ENCODE results near the gene GAS7.

The GAS7 gene

GRCh38 chr17:10119203-10120108 is 79.0 kb downstream of the GAS7 start:
- peak; percentile 58 for ATAC-seq
- Mint-ChIP-seq H3K27me3 (peaks cover 9% of the 10 kb centered on the region), H3K36me3 (no peaks in the 10 kb centered on the region), H3K9me3 (peaks cover 2% of the 10 kb centered on the region), H3K4me1 (peaks cover 53% of the 10 kb centered on the region), H3K27ac (peak overlapping the region; percentile 61), H3K4me3 (no peak overlapping the region)

DNA sequence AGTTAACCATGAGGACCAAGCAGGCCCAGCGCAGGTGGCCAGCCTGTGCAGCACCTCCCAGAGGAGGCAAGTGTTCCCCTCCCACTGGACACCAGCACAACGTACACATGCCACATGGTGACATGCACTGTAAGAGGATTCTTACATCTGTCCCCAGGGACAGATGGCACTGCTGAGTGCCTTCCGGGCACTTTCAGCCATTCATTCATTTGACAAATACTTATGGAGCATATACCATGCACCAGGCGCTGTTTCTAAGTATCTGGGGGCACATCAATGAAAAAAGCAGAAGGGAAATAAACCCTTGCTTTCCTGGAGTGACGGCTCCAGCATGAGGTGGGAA is 79.6 kb downstream of the GAS7 start:
- peaks cover 2% of the 10 kb centered on the region for H3K9me3 Mint-ChIP-seq
- no peak for ATAC-seq
- peaks cover 59% of the 10 kb centered on the region for H3K4me1 Mint-ChIP-seq
- peak overlapping the region; percentile 61 for H3K27ac Mint-ChIP-seq
- peak overlapping the region; percentile 14 for H3K4me3 Mint-ChIP-seq
- no peaks in the 10 kb centered on the region for H3K36me3 Mint-ChIP-seq
- peaks cover 9% of the 10 kb centered on the region for H3K27me3 Mint-ChIP-seq

- ATAC-seq: no peak
- no peaks in the 10 kb centered on the region for H3K36me3 Mint-ChIP-seq
- H3K9me3 Mint-ChIP-seq: peaks cover 2% of the 10 kb centered on the region
- H3K4me3 Mint-ChIP-seq: no peak overlapping the region
- peaks cover 59% of the 10 kb centered on the region for H3K4me1 Mint-ChIP-seq
- H3K27me3 Mint-ChIP-seq: peaks cover 9% of the 10 kb centered on the region
- H3K27ac Mint-ChIP-seq: no peak overlapping the region
These were observed 80.8 kb downstream of the GAS7 start for GRCh38 chr17:10117581-10118001.

GRCh38 chr17:10116753-10117420 is 81.5 kb downstream of the GAS7 start:
- no peak overlapping the region for H3K27ac Mint-ChIP-seq
- peaks cover 6% of the 10 kb centered on the region for H3K27me3 Mint-ChIP-seq
- peaks cover 2% of the 10 kb centered on the region for H3K9me3 Mint-ChIP-seq
- H3K36me3 Mint-ChIP-seq: no peaks in the 10 kb centered on the region
- no peak overlapping the region for H3K4me3 Mint-ChIP-seq
- H3K4me1 Mint-ChIP-seq: peaks cover 53% of the 10 kb centered on the region
- ATAC-seq: no peak

- Mint-ChIP-seq H3K4me3 (no peak overlapping the region), H3K9me3 (peaks cover 2% of the 10 kb centered on the region), H3K4me1 (peaks cover 49% of the 10 kb centered on the region), H3K27ac (no peak overlapping the region), H3K27me3 (no peaks in the 10 kb centered on the region), H3K36me3 (no peaks in the 10 kb centered on the region)
- no peak for ATAC-seq
These were observed 82.1 kb downstream of the GAS7 start for GRCh38 chr17:10116267-10116666.

GRCh38 chr17:10115536-10115932 is 82.9 kb downstream of the GAS7 start:
- Mint-ChIP-seq H3K27ac (peak overlapping the region; percentile 69), H3K36me3 (no peaks in the 10 kb centered on the region), H3K4me3 (no peak overlapping the region), H3K27me3 (no peaks in the 10 kb centered on the region), H3K4me1 (peaks cover 48% of the 10 kb centered on the region), H3K9me3 (peaks cover 2% of the 10 kb centered on the region)
- no peak for ATAC-seq

DNA sequence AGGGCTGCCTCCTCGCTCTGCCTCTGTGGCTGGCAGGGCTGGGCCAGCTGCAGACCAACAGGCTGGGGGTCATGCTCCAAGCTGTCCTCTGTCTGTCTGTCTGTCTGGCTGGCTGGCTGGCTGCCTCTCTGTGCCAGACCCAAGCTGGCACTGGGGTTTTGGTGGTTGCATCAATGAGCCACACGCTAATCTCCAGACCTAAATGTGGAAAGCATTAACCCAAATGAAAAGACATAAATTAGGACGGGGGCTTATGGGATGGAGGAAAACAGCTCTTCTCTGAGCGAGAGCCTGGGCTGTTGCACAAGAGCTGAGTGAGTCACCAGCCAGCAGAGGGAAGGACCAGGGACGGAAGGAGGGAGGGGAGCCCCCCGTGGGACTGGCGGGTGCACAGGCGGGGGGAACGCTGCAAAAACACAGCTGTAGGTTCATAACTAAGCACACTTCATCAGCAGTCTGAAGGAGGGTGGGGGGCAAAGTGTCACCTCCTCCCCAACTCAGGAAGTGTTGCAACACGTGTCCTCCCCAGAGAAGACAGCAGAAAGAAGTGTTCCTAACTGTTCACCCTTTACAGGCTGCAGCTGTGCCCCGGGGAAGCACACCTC is 83.4 kb downstream of the GAS7 start:
- peak; percentile 76 for ATAC-seq
- Mint-ChIP-seq H3K4me3 (peak overlapping the region; percentile 29), H3K9me3 (peaks cover 5% of the 10 kb centered on the region), H3K4me1 (peaks cover 43% of the 10 kb centered on the region), H3K36me3 (no peaks in the 10 kb centered on the region), H3K27me3 (no peaks in the 10 kb centered on the region), H3K27ac (peak overlapping the region; percentile 69)

GRCh38 chr17:10112962-10113361 is 85.4 kb downstream of the GAS7 start:
- ATAC-seq: no peak
- H3K27me3 Mint-ChIP-seq: no peaks in the 10 kb centered on the region
- H3K9me3 Mint-ChIP-seq: peaks cover 5% of the 10 kb centered on the region
- H3K36me3 Mint-ChIP-seq: no peaks in the 10 kb centered on the region
- H3K27ac Mint-ChIP-seq: no peak overlapping the region
- no peak overlapping the region for H3K4me3 Mint-ChIP-seq
- peaks cover 29% of the 10 kb centered on the region for H3K4me1 Mint-ChIP-seq

DNA sequence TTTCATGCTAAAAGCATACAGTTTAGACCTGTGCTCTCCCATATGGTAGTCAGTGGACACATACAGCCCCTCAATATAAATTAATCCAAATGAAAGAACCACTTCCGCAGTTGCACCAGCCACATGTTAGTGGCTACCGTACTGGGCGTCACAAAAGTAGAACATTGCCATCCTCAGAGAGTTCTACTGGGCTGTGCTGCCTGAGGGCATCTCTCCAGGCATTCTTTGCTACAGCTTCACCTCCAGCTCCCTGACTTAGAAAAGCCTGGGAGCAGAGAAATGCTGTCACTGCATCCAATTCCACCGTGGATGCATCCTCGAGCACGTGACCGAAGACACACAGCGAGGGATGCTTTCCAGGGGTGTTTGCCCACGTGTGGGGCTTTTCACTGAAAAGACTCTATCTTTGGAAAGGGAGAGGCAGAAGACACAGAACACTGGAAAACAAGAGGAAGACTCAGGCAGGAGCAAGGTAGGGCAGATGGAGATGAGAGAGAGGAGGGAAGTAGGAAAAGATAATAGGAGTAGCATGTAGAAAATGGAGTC is 86.4 kb downstream of the GAS7 start:
- H3K27ac Mint-ChIP-seq: no peak overlapping the region
- H3K4me1 Mint-ChIP-seq: peaks cover 20% of the 10 kb centered on the region
- H3K9me3 Mint-ChIP-seq: peaks cover 5% of the 10 kb centered on the region
- no peaks in the 10 kb centered on the region for H3K27me3 Mint-ChIP-seq
- H3K4me3 Mint-ChIP-seq: no peak overlapping the region
- no peak for ATAC-seq
- H3K36me3 Mint-ChIP-seq: no peaks in the 10 kb centered on the region

GRCh38 chr17:10109146-10109545 is 89.3 kb downstream of the GAS7 start:
- no peak for ATAC-seq
- Mint-ChIP-seq H3K27me3 (peaks cover 14% of the 10 kb centered on the region), H3K4me3 (no peak overlapping the region), H3K27ac (no peak overlapping the region), H3K9me3 (peaks cover 8% of the 10 kb centered on the region), H3K36me3 (no peaks in the 10 kb centered on the region), H3K4me1 (peaks cover 3% of the 10 kb centered on the region)

- Mint-ChIP-seq H3K4me3 (no peak overlapping the region), H3K36me3 (no peaks in the 10 kb centered on the region), H3K4me1 (no peaks in the 10 kb centered on the region), H3K27me3 (peaks cover 14% of the 10 kb centered on the region), H3K27ac (no peak overlapping the region), H3K9me3 (peaks cover 8% of the 10 kb centered on the region)
- no peak for ATAC-seq
These were observed 90.9 kb downstream of the GAS7 start for GRCh38 chr17:10107316-10108165.

GRCh38 chr17:10106067-10106466 is 92.3 kb downstream of the GAS7 start:
- H3K9me3 Mint-ChIP-seq: peaks cover 8% of the 10 kb centered on the region
- no peak overlapping the region for H3K27ac Mint-ChIP-seq
- no peak for ATAC-seq
- H3K27me3 Mint-ChIP-seq: peaks cover 14% of the 10 kb centered on the region
- no peaks in the 10 kb centered on the region for H3K36me3 Mint-ChIP-seq
- no peaks in the 10 kb centered on the region for H3K4me1 Mint-ChIP-seq
- H3K4me3 Mint-ChIP-seq: no peak overlapping the region

DNA sequence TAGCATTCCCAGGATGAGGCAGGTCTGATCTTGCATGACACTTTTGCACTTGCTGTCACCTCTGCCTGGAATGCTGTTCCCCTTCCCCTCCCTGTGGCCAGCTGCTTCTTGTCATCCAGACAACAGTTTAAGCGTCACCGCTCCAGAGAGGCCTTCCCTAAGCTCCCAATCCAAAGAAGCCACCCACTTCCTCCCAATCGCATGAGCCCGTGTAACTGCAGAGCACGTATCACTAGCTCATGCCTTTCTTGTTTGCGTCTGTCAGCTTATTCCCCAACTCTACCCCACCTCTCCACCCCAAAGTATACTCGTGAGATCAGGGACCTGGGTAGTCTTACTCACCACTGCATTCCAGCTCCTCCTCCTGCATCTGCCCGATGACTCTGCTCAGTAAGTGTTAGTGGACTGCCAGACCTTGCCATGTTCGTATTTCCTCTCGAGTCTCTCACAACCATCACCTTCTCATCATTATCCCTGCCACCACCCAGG is 92.8 kb downstream of the GAS7 start:
- peaks cover 14% of the 10 kb centered on the region for H3K27me3 Mint-ChIP-seq
- peaks cover 8% of the 10 kb centered on the region for H3K9me3 Mint-ChIP-seq
- H3K4me1 Mint-ChIP-seq: no peaks in the 10 kb centered on the region
- no peak overlapping the region for H3K27ac Mint-ChIP-seq
- H3K36me3 Mint-ChIP-seq: no peaks in the 10 kb centered on the region
- no peak for ATAC-seq
- no peak overlapping the region for H3K4me3 Mint-ChIP-seq

GRCh38 chr17:10103712-10104111 is 94.7 kb downstream of the GAS7 start:
- no peak for ATAC-seq
- Mint-ChIP-seq H3K36me3 (no peaks in the 10 kb centered on the region), H3K27me3 (peaks cover 14% of the 10 kb centered on the region), H3K4me3 (no peak overlapping the region), H3K27ac (no peak overlapping the region), H3K4me1 (no peaks in the 10 kb centered on the region), H3K9me3 (peaks cover 8% of the 10 kb centered on the region)

Measured in stimulated activated memory B cell treated with anti-CD40 and anti-IgM and Interleukin-4, amounts not matched to agents 10 μg/mL and 1 μg/mL and 100 μg/mL, for 72 hours (primary cell).